Measurements from ENCODE around the gene IFNL3.
"Not testable (repeated sequence)": the region's sequence is repeated elsewhere in the genome, so short reads cannot be mapped to it uniquely, and the experiment has no call there.

The IFNL3 gene

GRCh38 chr19:39244410-39245100, at the start of gene IFNL3:
Gene IFNL3, minus strand, starts transcription at chr19:39245006. Its CDS starts 39 bp downstream, at chr19:39244967.
- not testable (repeated sequence) for DNase-seq (ENCODE audit: extremely low read depth in 1 of 2, low read depth in 1 of 2)

- DNase-seq (ENCODE audit: extremely low read depth in 1 of 2, low read depth in 1 of 2) = no peak
Observed at GRCh38 chr19:39293394-39293793, 48.6 kb upstream of the IFNL3 start.

GRCh38 chr19:39284032-39284431, 39.2 kb upstream of the IFNL3 start:
- DNase-seq (ENCODE audit: extremely low read depth in 1 of 2, low read depth in 1 of 2) = no peak

GRCh38 chr19:39282021-39282420, 37.2 kb upstream of the IFNL3 start:
- no peak for DNase-seq (ENCODE audit: extremely low read depth in 1 of 2, low read depth in 1 of 2)

- DNase-seq (ENCODE audit: extremely low read depth in 1 of 2, low read depth in 1 of 2) = no peak
Observed at GRCh38 chr19:39277598-39277997, 32.8 kb upstream of the IFNL3 start.

GRCh38 chr19:39276740-39277139, 31.9 kb upstream of the IFNL3 start:
- no peak for DNase-seq (ENCODE audit: extremely low read depth in 1 of 2, low read depth in 1 of 2)

GRCh38 chr19:39275578-39275977, 30.8 kb upstream of the IFNL3 start:
- DNase-seq (ENCODE audit: extremely low read depth in 1 of 2, low read depth in 1 of 2) = no peak

- not testable (repeated sequence) for DNase-seq (ENCODE audit: extremely low read depth in 1 of 2, low read depth in 1 of 2)
Observed at GRCh38 chr19:39273859-39274258, 29.1 kb upstream of the IFNL3 start.

GRCh38 chr19:39270036-39270871, 25.4 kb upstream of the IFNL3 start:
- no peak for DNase-seq (ENCODE audit: extremely low read depth in 1 of 2, low read depth in 1 of 2)

GRCh38 chr19:39269369-39269768, 24.6 kb upstream of the IFNL3 start:
- DNase-seq (ENCODE audit: extremely low read depth in 1 of 2, low read depth in 1 of 2) = not testable (repeated sequence)

- not testable (repeated sequence) for DNase-seq (ENCODE audit: extremely low read depth in 1 of 2, low read depth in 1 of 2)
Observed at GRCh38 chr19:39268531-39269223, 23.9 kb upstream of the IFNL3 start.

- DNase-seq (ENCODE audit: extremely low read depth in 1 of 2, low read depth in 1 of 2) = not testable (repeated sequence)
Observed at GRCh38 chr19:39268085-39268484, 23.3 kb upstream of the IFNL3 start, which contains the start of gene IFNL2. Gene IFNL2, plus strand, starts transcription at chr19:39268396. Its CDS starts 173 bp downstream, at chr19:39268569.

- no peak for DNase-seq (ENCODE audit: extremely low read depth in 1 of 2, low read depth in 1 of 2)
Observed at GRCh38 chr19:39265321-39265916, 20.6 kb upstream of the IFNL3 start.

- DNase-seq (ENCODE audit: extremely low read depth in 1 of 2, low read depth in 1 of 2) = no peak
Observed at GRCh38 chr19:39264306-39265290, 19.8 kb upstream of the IFNL3 start.

GRCh38 chr19:39263912-39264305, 19.1 kb upstream of the IFNL3 start:
- no peak for DNase-seq (ENCODE audit: extremely low read depth in 1 of 2, low read depth in 1 of 2)

GRCh38 chr19:39262496-39262895, 17.7 kb upstream of the IFNL3 start:
- no peak for DNase-seq (ENCODE audit: extremely low read depth in 1 of 2, low read depth in 1 of 2)

- no peak for DNase-seq (ENCODE audit: extremely low read depth in 1 of 2, low read depth in 1 of 2)
Observed at GRCh38 chr19:39261704-39262103, 16.9 kb upstream of the IFNL3 start.

GRCh38 chr19:39257227-39257626, 12.4 kb upstream of the IFNL3 start:
- no peak for DNase-seq (ENCODE audit: extremely low read depth in 1 of 2, low read depth in 1 of 2)

- DNase-seq (ENCODE audit: extremely low read depth in 1 of 2, low read depth in 1 of 2) = no peak
Observed at GRCh38 chr19:39254531-39255345, 9.9 kb upstream of the IFNL3 start.
